SK-N-SH treated with all-trans-retinoic acid at 6 μM for 48 hours (cell line): Measurements from ENCODE around the gene AGAP1.
A peak's percentile ranks its signal among the peaks of the same experiment; 100 is the strongest.

Experiments used
- ATAC-seq: fragments of 200-7000 bp; cut with Tn5 transposase; 3 replicates; pipeline ENCODE4 v1.9.1; 2020; ENCODE audit warnings: mild to moderate bottlenecking, moderate library complexity
- ARNTL ChIP-seq: fragments of 450-650 bp; formaldehyde crosslinking; IDR thresholded peaks from 2 replicates; pipeline ENCODE4 v1.5.0; 2020; ENCODE audit warnings: low read depth, mild to moderate bottlenecking, moderate library complexity, borderline replicate concordance
- BACH2 ChIP-seq: fragments of 250-450 bp; sonication (Bioruptor Pico); IDR thresholded peaks from 2 replicates; pipeline ENCODE4 v1.9.0; 2021; ENCODE audit warnings: mild to moderate bottlenecking, borderline replicate concordance
- CREB5 ChIP-seq: fragments of 250-450 bp; sonication (Bioruptor Pico); IDR thresholded peaks from 2 replicates; pipeline ENCODE4 v1.5.1; 2020; ENCODE audit warnings: low read depth, mild to moderate bottlenecking, moderate library complexity
- CSDC2 ChIP-seq: fragments of 250-450 bp; sonication (Bioruptor Pico); IDR thresholded peaks from 2 replicates; pipeline ENCODE4 v1.5.0; 2020; ENCODE audit warnings: mild to moderate bottlenecking, moderate library complexity
- CSRNP3 ChIP-seq: fragments of 250-450 bp; sonication (Bioruptor Pico); IDR thresholded peaks from 2 replicates; pipeline ENCODE4 v1.5.1; 2021; ENCODE audit warnings: mild to moderate bottlenecking, moderate library complexity
- ESRRG ChIP-seq: fragments of 250-450 bp; sonication (Bioruptor Pico); IDR thresholded peaks from 2 replicates; pipeline ENCODE4 v1.6.1; 2021; ENCODE audit warnings: mild to moderate bottlenecking
- GLIS3 ChIP-seq: fragments of 250-450 bp; sonication (Bioruptor Pico); IDR thresholded peaks from 2 replicates; pipeline ENCODE4 v1.5.0; 2020; ENCODE audit warnings: mild to moderate bottlenecking, moderate library complexity
- ISL1 ChIP-seq: fragments of 250-450 bp; sonication (Bioruptor Pico); IDR thresholded peaks from 2 replicates; pipeline ENCODE4 v2.1.2; 2022; ENCODE audit warnings: mild to moderate bottlenecking, moderate library complexity
- OSR1 ChIP-seq: fragments of 250-450 bp; sonication (Bioruptor Pico); IDR thresholded peaks from 2 replicates; pipeline ENCODE4 v1.8.0; 2022; ENCODE audit warnings: moderate library complexity, mild to moderate bottlenecking, inconsistent platforms
- PATZ1 ChIP-seq: fragments of 250-450 bp; sonication (Bioruptor Pico); IDR thresholded peaks from 2 replicates; pipeline ENCODE4 v1.8.0; 2020; ENCODE audit warnings: mild to moderate bottlenecking, moderate library complexity, borderline replicate concordance
- POU6F1 ChIP-seq: fragments of 250-450 bp; sonication (Bioruptor Pico); IDR thresholded peaks from 2 replicates; pipeline ENCODE4 v1.8.0; 2021; ENCODE audit warnings: low read depth, mild to moderate bottlenecking, moderate library complexity, borderline replicate concordance
- PPARA ChIP-seq: fragments of 250-450 bp; sonication (Bioruptor Pico); IDR thresholded peaks from 2 replicates; pipeline ENCODE4 v1.5.0; 2020; ENCODE audit warnings: mild to moderate bottlenecking, borderline replicate concordance
- RARB ChIP-seq: fragments of 250-450 bp; sonication (Bioruptor Pico); IDR thresholded peaks from 2 replicates; pipeline ENCODE4 v1.8.0; 2021; ENCODE audit warnings: mild to moderate bottlenecking, moderate library complexity
- SNAI2 ChIP-seq: fragments of 250-450 bp; sonication (Bioruptor Pico); IDR thresholded peaks from 2 replicates; pipeline ENCODE4 v1.5.0; 2020; ENCODE audit warnings: mild to moderate bottlenecking, moderate library complexity
- TCF4 ChIP-seq: fragments of 250-450 bp; sonication (Bioruptor Pico); IDR thresholded peaks from 2 replicates; pipeline ENCODE4 v1.8.0; 2021; ENCODE audit warnings: mild to moderate bottlenecking, moderate library complexity, borderline replicate concordance
- TOX ChIP-seq: fragments of 250-450 bp; sonication (Bioruptor Pico); IDR thresholded peaks from 2 replicates; pipeline ENCODE4 v1.8.0; 2021; ENCODE audit warnings: mild to moderate bottlenecking, moderate library complexity, borderline replicate concordance
- TSHZ2 ChIP-seq: fragments of 250-450 bp; sonication (Bioruptor Pico); IDR thresholded peaks from 2 replicates; pipeline ENCODE4 v1.5.0; 2020; ENCODE audit warnings: mild to moderate bottlenecking, moderate library complexity
- ZFP3 ChIP-seq: fragments of 250-450 bp; sonication (Bioruptor Pico); IDR thresholded peaks from 2 replicates; pipeline ENCODE4 v1.5.0; 2020; ENCODE audit warnings: mild to moderate bottlenecking, moderate library complexity
- ZFP30 ChIP-seq: fragments of 450-650 bp; formaldehyde crosslinking; IDR thresholded peaks from 2 replicates; pipeline ENCODE4 v1.5.0; 2022; ENCODE audit warnings: mild to moderate bottlenecking, moderate library complexity
- ZNF565 ChIP-seq: fragments of 450-650 bp; formaldehyde crosslinking; conservative IDR thresholded peaks from 2 replicates; pipeline ENCODE4 v1.5.0; 2020; ENCODE audit warnings: low read depth, mild to moderate bottlenecking, moderate library complexity
- ZNF70 ChIP-seq: fragments of 450-650 bp; formaldehyde crosslinking; IDR thresholded peaks from 2 replicates; pipeline ENCODE4 v1.5.0; 2020; ENCODE audit warnings: mild to moderate bottlenecking, moderate library complexity
- ZNF8 ChIP-seq: fragments of 450-650 bp; formaldehyde crosslinking; IDR thresholded peaks from 2 replicates; pipeline ENCODE4 v1.5.0; 2020; ENCODE audit warnings: mild to moderate bottlenecking, moderate library complexity

The AGAP1 gene

GRCh38 chr2:235827585-235827992 lies 333.7 kb downstream of the AGAP1 start:
- no peak for TF ChIP-seq BACH2 (CRISPR knock-in tag)
- no peak for TF ChIP-seq CREB5
- TF ChIP-seq PPARA (CRISPR knock-in tag): no peak
- no peak for TF ChIP-seq ZFP3 (CRISPR knock-in tag)
- no peak for TF ChIP-seq OSR1
- no peak for TF ChIP-seq ESRRG
- no peak for TF ChIP-seq ISL1 (CRISPR knock-in tag)
- ATAC-seq: peak; percentile 89

- TF ChIP-seq SNAI2 (CRISPR knock-in tag) (no peak), ISL1 (CRISPR knock-in tag) (no peak), CREB5 (no peak), TCF4 (CRISPR knock-in tag) (no peak), GLIS3 (no peak), CSDC2 (CRISPR knock-in tag) (no peak), ESRRG (no peak), PPARA (CRISPR knock-in tag) (no peak), BACH2 (CRISPR knock-in tag) (no peak), PATZ1 (CRISPR knock-in tag) (no peak), TSHZ2 (no peak), RARB (CRISPR knock-in tag) (no peak), ZFP30 (no peak), POU6F1 (CRISPR knock-in tag) (no peak), ZNF70 (CRISPR knock-in tag) (no peak), CSRNP3 (CRISPR knock-in tag) (no peak), TOX (no peak), ARNTL (CRISPR knock-in tag) (no peak), ZNF565 (CRISPR knock-in tag) (no peak), ZNF8 (no peak)
- ATAC-seq: no peak
Observed at GRCh38 chr2:235829726-235830125, 335.9 kb downstream of the AGAP1 start.

GRCh38 chr2:235831755-235832154 lies 337.9 kb downstream of the AGAP1 start:
- no peak for ATAC-seq
- TF ChIP-seq CSRNP3 (CRISPR knock-in tag) (no peak), SNAI2 (CRISPR knock-in tag) (no peak), OSR1 (no peak), PPARA (CRISPR knock-in tag) (no peak), ZNF565 (CRISPR knock-in tag) (no peak), PATZ1 (CRISPR knock-in tag) (no peak), TCF4 (CRISPR knock-in tag) (no peak), ZNF70 (CRISPR knock-in tag) (no peak), TOX (no peak), ZNF8 (no peak)
